Smooth muscle cell (in vitro differentiated cells): Measurements from ENCODE around the gene LDLRAD2. TPM values are rescaled to one million over a fixed set of nuclear protein-coding genes. Genes with fewer than 3 reads are reported as not detected.
A peak's percentile ranks its signal among the peaks of the same experiment; 100 is the strongest.
"Not testable (repeated sequence)": the region's sequence is repeated elsewhere in the genome, so short reads cannot be mapped to it uniquely, and the experiment has no call there.

Experiments
- DNase-seq: peaks from one replicate; lab custom pipeline; 2025; ENCODE audit not compliant: unreplicated experiment; lab: John Stamatoyannopoulos, UW
- H2AFZ ChIP-seq: fragments of 200-600 bp; sonication (generic); 2 replicates; pipeline ENCODE4 v1.6.0; 2016; ENCODE audit warnings: antibody characterized with exemption, low read depth, mild to moderate bottlenecking
- H3F3A ChIP-seq: fragments of 200-600 bp; sonication (generic); 2 replicates; pipeline ENCODE4 v1.6.0; 2017; ENCODE audit warnings: antibody characterized with exemption, low read depth
- H3K27ac ChIP-seq: fragments of 200-600 bp; sonication (generic); 2 replicates; pipeline ENCODE4 v1.5.1; 2016; ENCODE audit warnings: low read depth, mild to moderate bottlenecking
- H3K27me3 ChIP-seq: fragments of 200-600 bp; sonication (generic); 2 replicates; pipeline ENCODE4 v1.6.1; 2016; ENCODE audit warnings: low read depth, mild to moderate bottlenecking
- H3K36me3 ChIP-seq: fragments of 200-600 bp; sonication (generic); 2 replicates; pipeline ENCODE4 v1.5.1; 2016; ENCODE audit warnings: low read depth
- H3K4me1 ChIP-seq: fragments of 200-600 bp; sonication (generic); 2 replicates; pipeline ENCODE4 v1.5.1; 2016; ENCODE audit warnings: low read depth
- H3K4me2 ChIP-seq: fragments of 200-600 bp; sonication (generic); 2 replicates; pipeline ENCODE4 v1.6.0; 2016; ENCODE audit warnings: mild to moderate bottlenecking
- H3K4me3 ChIP-seq: fragments of 200-600 bp; sonication (generic); 2 replicates; pipeline ENCODE4 v1.5.1; 2016; ENCODE audit warnings: mild to moderate bottlenecking
- H3K79me2 ChIP-seq: fragments of 200-600 bp; sonication (generic); 2 replicates; pipeline ENCODE4 v1.6.0; 2016; ENCODE audit warnings: low read depth, mild to moderate bottlenecking
- H3K9ac ChIP-seq: fragments of 200-600 bp; sonication (generic); 2 replicates; pipeline ENCODE4 v1.6.0; 2016; ENCODE audit warnings: low read depth
- H3K9me3 ChIP-seq: fragments of 200-600 bp; sonication (generic); replicated peaks from 2 replicates; pipeline ENCODE4 v1.5.1; 2016; ENCODE audit warnings: low read depth
- H4K20me1 ChIP-seq: fragments of 200-600 bp; sonication (generic); 2 replicates; pipeline ENCODE4 v1.6.0; 2016; ENCODE audit warnings: low read depth
- WGBS: methylation state at CpG from one replicate; pipeline ENCODE4 v1.1.7; 2016; ENCODE audit warnings: low lambda C conversion rate; 5-methylcytosine and 5-hydroxymethylcytosine counted together
- polyA plus RNA-seq: library from polyadenylated mRNA; unstranded; fragments of >200 nt; fragmentation: Nextera tagmentation; extraction: Ambion mirVana; gene quantifications from 2 replicates; pipeline ENCODE4 v1.2.1, GENCODE V29; 2016
- total RNA-seq: library from RNA; depleted of rRNA; stranded (reverse); fragments of >200 nt; gene quantifications from 2 replicates; pipeline ENCODE4 v1.2.3, GENCODE V29; 2014
- TF ChIP-seq, protein P1 (sequence below): fragments of 200-600 bp; sonication (generic); IDR thresholded peaks from 2 replicates; pipeline ENCODE4 v1.5.1; 2017; ENCODE audit warnings: borderline replicate concordance, mild to moderate bottlenecking, antibody characterized with exemption; ENCODE audit not compliant: insufficient read depth, poor library complexity, severe bottlenecking

LDLRAD2 gene
- total and polyA plus RNA-seq, 2 experiments from 2014 or later: 0.04 to 7.9 TPM

- no peak overlapping the region for H3K9ac ChIP-seq
- no peaks in the 10 kb centered on the region for H3K27me3 ChIP-seq
- TF ChIP-seq, protein P1, sequence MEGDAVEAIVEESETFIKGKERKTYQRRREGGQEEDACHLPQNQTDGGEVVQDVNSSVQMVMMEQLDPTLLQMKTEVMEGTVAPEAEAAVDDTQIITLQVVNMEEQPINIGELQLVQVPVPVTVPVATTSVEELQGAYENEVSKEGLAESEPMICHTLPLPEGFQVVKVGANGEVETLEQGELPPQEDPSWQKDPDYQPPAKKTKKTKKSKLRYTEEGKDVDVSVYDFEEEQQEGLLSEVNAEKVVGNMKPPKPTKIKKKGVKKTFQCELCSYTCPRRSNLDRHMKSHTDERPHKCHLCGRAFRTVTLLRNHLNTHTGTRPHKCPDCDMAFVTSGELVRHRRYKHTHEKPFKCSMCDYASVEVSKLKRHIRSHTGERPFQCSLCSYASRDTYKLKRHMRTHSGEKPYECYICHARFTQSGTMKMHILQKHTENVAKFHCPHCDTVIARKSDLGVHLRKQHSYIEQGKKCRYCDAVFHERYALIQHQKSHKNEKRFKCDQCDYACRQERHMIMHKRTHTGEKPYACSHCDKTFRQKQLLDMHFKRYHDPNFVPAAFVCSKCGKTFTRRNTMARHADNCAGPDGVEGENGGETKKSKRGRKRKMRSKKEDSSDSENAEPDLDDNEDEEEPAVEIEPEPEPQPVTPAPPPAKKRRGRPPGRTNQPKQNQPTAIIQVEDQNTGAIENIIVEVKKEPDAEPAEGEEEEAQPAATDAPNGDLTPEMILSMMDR: no peak
- no peak overlapping the region for H3K27ac ChIP-seq
- no peaks in the 10 kb centered on the region for H3K36me3 ChIP-seq
- H3K79me2 ChIP-seq: peaks cover 100% of the 10 kb centered on the region
- no peaks in the 10 kb centered on the region for H3K4me1 ChIP-seq
- H3K9me3 ChIP-seq: no peaks in the 10 kb centered on the region
- no peak overlapping the region for H3K4me3 ChIP-seq
- WGBS: 91% methylated on average over 3 of the region's 3 CpGs
- H3K4me2 ChIP-seq: no peak overlapping the region
- no peaks in the 10 kb centered on the region for H3F3A ChIP-seq
- no peak overlapping the region for H2AFZ ChIP-seq
- peaks cover 99% of the 10 kb centered on the region for H4K20me1 ChIP-seq
- DNase-seq: no peak
These were observed 38.5 kb upstream of the LDLRAD2 start for GRCh38 chr1:21773585-21773984.

GRCh38 chr1:21774835-21775549, 37.1 kb upstream of the LDLRAD2 start:
- Histone ChIP-seq H3K27me3 (no peaks in the 10 kb centered on the region), H3K4me1 (no peaks in the 10 kb centered on the region), H3K9ac (no peak overlapping the region), H3F3A (no peaks in the 10 kb centered on the region), H3K4me3 (no peak overlapping the region), H3K79me2 (peaks cover 100% of the 10 kb centered on the region), H2AFZ (no peak overlapping the region), H3K4me2 (no peak overlapping the region), H3K9me3 (no peaks in the 10 kb centered on the region), H3K27ac (no peak overlapping the region), H4K20me1 (peaks cover 99% of the 10 kb centered on the region), H3K36me3 (no peaks in the 10 kb centered on the region)
- WGBS: 96% methylated on average over 15 of the region's 15 CpGs
- no peak for DNase-seq
- TF ChIP-seq, protein P1: no peak

- TF ChIP-seq, protein P1: no peak
- Histone ChIP-seq H3K4me2 (no peak overlapping the region), H4K20me1 (peaks cover 99% of the 10 kb centered on the region), H3K9ac (no peak overlapping the region), H3F3A (no peaks in the 10 kb centered on the region), H3K79me2 (peaks cover 100% of the 10 kb centered on the region), H3K27me3 (no peaks in the 10 kb centered on the region), H3K9me3 (no peaks in the 10 kb centered on the region), H2AFZ (no peak overlapping the region), H3K4me3 (no peak overlapping the region), H3K4me1 (no peaks in the 10 kb centered on the region), H3K36me3 (no peaks in the 10 kb centered on the region), H3K27ac (peak overlapping the region; percentile 23)
- DNase-seq: no peak
- 71% methylated on average over 2 of the region's 2 CpGs for WGBS
These were observed 36.5 kb upstream of the LDLRAD2 start for GRCh38 chr1:21775550-21775914.

DNA sequence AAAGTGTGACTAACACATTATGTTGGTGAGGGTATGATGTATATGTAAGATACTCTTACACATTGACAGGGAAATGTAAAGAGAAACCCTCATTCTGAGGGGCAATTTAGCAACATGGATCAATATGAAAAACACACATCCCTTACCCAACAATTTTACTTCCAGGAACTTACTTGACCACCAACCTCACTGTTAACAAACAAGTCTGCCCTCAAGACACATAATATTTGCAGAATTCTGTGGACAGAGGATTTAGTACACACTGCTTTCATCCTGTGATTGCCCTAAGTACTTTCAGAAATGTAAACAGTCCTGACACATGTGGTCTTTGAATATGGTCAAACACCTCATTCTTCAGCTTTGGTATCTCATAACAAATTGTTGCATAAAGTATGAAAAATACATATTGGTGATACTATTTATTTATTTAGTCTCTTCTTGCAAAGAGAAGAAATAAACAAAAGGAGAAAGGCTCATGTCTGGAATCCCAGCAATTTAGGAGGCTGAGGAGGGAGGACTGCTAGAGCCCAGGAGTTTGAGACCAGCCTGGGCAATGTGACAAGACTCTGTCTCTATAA, 36.0 kb upstream of the LDLRAD2 start:
- Histone ChIP-seq H3K36me3 (no peaks in the 10 kb centered on the region), H3K9ac (no peak overlapping the region), H3K9me3 (no peaks in the 10 kb centered on the region), H3K4me2 (no peak overlapping the region), H3F3A (no peaks in the 10 kb centered on the region), H3K79me2 (peaks cover 100% of the 10 kb centered on the region), H4K20me1 (peaks cover 97% of the 10 kb centered on the region), H2AFZ (no peak overlapping the region), H3K4me3 (no peak overlapping the region), H3K27ac (peak overlapping the region; percentile 23), H3K4me1 (no peaks in the 10 kb centered on the region), H3K27me3 (no peaks in the 10 kb centered on the region)
- TF ChIP-seq, protein P1: no peak
- no peak for DNase-seq

- not testable (repeated sequence) for H2AFZ ChIP-seq, H3K36me3 ChIP-seq, H3K4me3 ChIP-seq, H3K27me3 ChIP-seq, H3K9me3 ChIP-seq, H3K9ac ChIP-seq, H3K4me1 ChIP-seq, H3K4me2 ChIP-seq, DNase-seq, H3F3A ChIP-seq, H3K27ac ChIP-seq
- Histone ChIP-seq H3K79me2 (peaks cover 100% of the 10 kb centered on the region), H4K20me1 (peaks cover 89% of the 10 kb centered on the region)
- 100% methylated on average over 5 of the region's 5 CpGs for WGBS
These were observed 35.1 kb upstream of the LDLRAD2 start for GRCh38 chr1:21776925-21777324.
